Prostate gland (tissue), 2 donors: Measurements from ENCODE around the gene FCRL3. TPM values are rescaled to one million over a fixed set of nuclear protein-coding genes. Genes with fewer than 3 reads are reported as not detected.

ENCODE experiments used
- DNase-seq: peaks from one replicate; pipeline ENCODE4 v3.0.0-alpha.2; 2019; ENCODE audit warnings: low spot score
- H3K27ac ChIP-seq, 2 donors: fragments of 200-600 bp; sonication (generic); 2 replicates each; pipeline ENCODE4 v1.5.1; 2017 to 2019
- H3K27me3 ChIP-seq: fragments of 200-600 bp; sonication (generic); replicated peaks from 2 replicates; pipeline ENCODE4 v1.5.1; 2019; ENCODE audit not compliant: insufficient read depth
- H3K36me3 ChIP-seq, 2 donors: fragments of 200-600 bp; sonication (generic); 1 replicate in 1 of 2; 2 replicates in 1 of 2; pipeline versions ENCODE4 v1.5.1 to v1.8.1; 2017 to 2019
- H3K4me1 ChIP-seq: fragments of 200-600 bp; sonication (generic); replicated peaks from 2 replicates; pipeline ENCODE4 v1.5.1; 2019
- H3K4me3 ChIP-seq, 2 donors: fragments of 200-600 bp; sonication (generic); 2 replicates each; pipeline ENCODE4 v1.5.1; 2017 to 2019
- H3K9me3 ChIP-seq: fragments of 200-600 bp; sonication (generic); 2 replicates; pipeline ENCODE4 v1.5.1; 2017
- POLR2A ChIP-seq: fragments of 450-650 bp; IDR thresholded peaks from one replicate; pipeline ENCODE4 v1.6.1; 2016; ENCODE audit warnings: antibody characterized with exemption, mild to moderate bottlenecking
- POLR2AphosphoS5 ChIP-seq: sonication (generic); formaldehyde crosslinking; IDR thresholded peaks from one replicate; pipeline ENCODE4 v1.6.1; 2017; ENCODE audit warnings: antibody characterized with exemption
- WGBS: methylation state at CpG from one replicate; pipeline ENCODE4 v1.1.5; 2018; 5-methylcytosine and 5-hydroxymethylcytosine counted together
- intact Hi-C: fragments of 100-400 bp; cut with DNase I; formaldehyde crosslinking; loops from one replicate; pipeline ENCODE4 v1.14.2; 2022
- total RNA-seq, 2 donors: library from RNA; depleted of rRNA; stranded (reverse); fragments of >200 nt; gene quantifications; one replicate each; pipeline ENCODE4 v1.1.0, GENCODE V29; 2016
- TF ChIP-seq, protein P1 (sequence below), 4 experiments: fragments of 200-600 bp in 2 of 4; fragments of 450-650 bp in 2 of 4; sonication (generic) in 2 of 4; IDR thresholded peaks; 1 replicate in 3 of 4; 2 replicates in 1 of 4; pipeline ENCODE4 v1.5.1; 2016 to 2019; ENCODE audit warnings: antibody characterized with exemption in 4 of 4, mild to moderate bottlenecking in 2 of 4, moderate library complexity in 2 of 4

FCRL3 gene
- total RNA-seq, 2 donors from 2014 or later: 0.17 TPM; not detected in 1

DNA sequence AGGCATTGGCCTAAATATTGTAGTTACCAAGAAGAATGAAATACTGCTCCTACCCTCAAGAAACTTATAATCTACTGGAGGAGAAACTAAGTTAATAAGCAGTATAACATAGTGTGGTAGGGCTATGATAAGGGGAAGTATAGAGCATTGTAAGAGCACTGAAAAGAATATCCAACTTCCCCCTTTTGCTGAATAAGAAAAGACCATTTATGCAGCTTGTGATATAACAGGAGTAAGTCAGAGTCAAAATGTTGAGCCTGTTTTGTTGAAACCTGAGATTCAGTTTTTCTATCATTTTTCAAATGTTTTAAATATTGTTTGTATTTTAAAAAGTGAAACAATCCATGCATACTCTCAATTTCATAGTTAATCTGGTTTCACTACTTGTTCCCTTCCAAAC lies 54.4 kb downstream of the FCRL3 start:
- no peak overlapping the region for H3K27ac ChIP-seq
- H3K9me3 ChIP-seq: no peaks in the 10 kb centered on the region
- H3K4me1 ChIP-seq: no peaks in the 10 kb centered on the region
- H3K27me3 ChIP-seq: no peaks in the 10 kb centered on the region
- no peaks in the 10 kb centered on the region for H3K36me3 ChIP-seq
- TF ChIP-seq POLR2A (no peak), POLR2AphosphoS5 (no peak)
- TF ChIP-seq, protein P1, sequence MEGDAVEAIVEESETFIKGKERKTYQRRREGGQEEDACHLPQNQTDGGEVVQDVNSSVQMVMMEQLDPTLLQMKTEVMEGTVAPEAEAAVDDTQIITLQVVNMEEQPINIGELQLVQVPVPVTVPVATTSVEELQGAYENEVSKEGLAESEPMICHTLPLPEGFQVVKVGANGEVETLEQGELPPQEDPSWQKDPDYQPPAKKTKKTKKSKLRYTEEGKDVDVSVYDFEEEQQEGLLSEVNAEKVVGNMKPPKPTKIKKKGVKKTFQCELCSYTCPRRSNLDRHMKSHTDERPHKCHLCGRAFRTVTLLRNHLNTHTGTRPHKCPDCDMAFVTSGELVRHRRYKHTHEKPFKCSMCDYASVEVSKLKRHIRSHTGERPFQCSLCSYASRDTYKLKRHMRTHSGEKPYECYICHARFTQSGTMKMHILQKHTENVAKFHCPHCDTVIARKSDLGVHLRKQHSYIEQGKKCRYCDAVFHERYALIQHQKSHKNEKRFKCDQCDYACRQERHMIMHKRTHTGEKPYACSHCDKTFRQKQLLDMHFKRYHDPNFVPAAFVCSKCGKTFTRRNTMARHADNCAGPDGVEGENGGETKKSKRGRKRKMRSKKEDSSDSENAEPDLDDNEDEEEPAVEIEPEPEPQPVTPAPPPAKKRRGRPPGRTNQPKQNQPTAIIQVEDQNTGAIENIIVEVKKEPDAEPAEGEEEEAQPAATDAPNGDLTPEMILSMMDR (IDR thresholded peaks at IDR 0.05): no peak
- intact Hi-C loops: no loop called here
- no peak overlapping the region for H3K4me3 ChIP-seq
- DNase-seq: no peak

DNA sequence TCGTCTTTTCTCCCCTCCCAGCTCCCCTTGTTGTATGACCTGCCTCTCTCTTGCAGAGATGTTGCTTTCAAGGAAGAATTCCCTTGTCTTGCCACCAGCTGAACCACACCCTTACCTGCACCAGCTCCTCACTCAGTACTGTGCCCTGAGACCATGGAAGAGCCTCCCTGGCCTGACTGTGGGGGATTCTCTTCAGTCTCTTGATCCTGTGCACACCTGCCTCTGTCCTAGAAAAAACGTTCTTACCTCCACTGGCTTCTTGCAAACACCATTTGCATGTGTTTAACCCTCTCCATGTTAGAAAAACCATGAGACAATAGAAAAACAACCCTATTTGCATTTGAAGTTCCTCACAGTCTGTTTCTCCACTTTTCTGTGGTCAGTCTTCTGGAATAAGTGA lies 59.4 kb downstream of the FCRL3 start:
- intact Hi-C loops: no loop called here
- no peak for DNase-seq
- TF ChIP-seq POLR2AphosphoS5 (no peak), POLR2A (no peak)
- TF ChIP-seq, protein P1 (IDR thresholded peaks at IDR 0.05): no peak
- Histone ChIP-seq H3K27ac (no peak overlapping the region), H3K4me3 (no peak overlapping the region), H3K36me3 (no peaks in the 10 kb centered on the region), H3K27me3 (no peaks in the 10 kb centered on the region), H3K9me3 (no peaks in the 10 kb centered on the region), H3K4me1 (no peaks in the 10 kb centered on the region)
- WGBS: 27% methylated on average over 2 of the region's 2 CpGs

DNA sequence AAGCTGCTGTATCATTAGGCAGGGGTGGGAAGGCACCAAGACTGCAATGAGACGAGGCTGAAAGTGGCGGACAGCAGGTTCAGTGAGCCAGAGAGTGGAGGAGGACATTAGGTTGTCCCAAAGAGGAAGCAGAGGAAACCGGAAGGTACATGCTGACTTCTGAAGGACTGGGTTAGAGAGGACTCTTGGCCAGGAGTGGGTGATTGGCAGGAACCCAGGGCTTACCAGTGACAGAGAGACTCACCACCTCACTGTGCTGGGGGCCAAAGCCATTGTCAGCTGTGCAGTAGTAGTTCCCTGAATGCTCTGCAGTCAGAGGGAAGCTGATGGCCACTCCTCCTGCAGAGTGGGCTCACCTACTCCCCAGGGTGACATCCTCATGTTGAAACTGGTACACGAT lies 60.8 kb downstream of the FCRL3 start:
- intact Hi-C loops: no loop called here
- TF ChIP-seq, protein P1 (IDR thresholded peaks at IDR 0.05): no peak
- TF ChIP-seq POLR2AphosphoS5: no peak
- no peak for TF ChIP-seq POLR2A
- 46% methylated on average over 4 of the region's 4 CpGs for WGBS

GRCh38 chr1:157628773-157629172 lies 71.8 kb downstream of the FCRL3 start:
- Histone ChIP-seq H3K9me3 (no peaks in the 10 kb centered on the region), H3K27ac (no peak overlapping the region), H3K27me3 (no peaks in the 10 kb centered on the region), H3K36me3 (no peaks in the 10 kb centered on the region), H3K4me3 (no peak overlapping the region), H3K4me1 (no peaks in the 10 kb centered on the region)
- intact Hi-C loops: no loop called here
- no peak for DNase-seq
- TF ChIP-seq POLR2AphosphoS5: no peak
- no peak for TF ChIP-seq POLR2A
- TF ChIP-seq, protein P1 (IDR thresholded peaks at IDR 0.05): no peak
- WGBS: 83% methylated on average over 1 of the region's 1 CpG

More for the DNA sequence above, 60.8 kb downstream of the FCRL3 start:
- Histone ChIP-seq H3K4me3 (no peak overlapping the region), H3K9me3 (no peaks in the 10 kb centered on the region), H3K36me3 (no peaks in the 10 kb centered on the region), H3K4me1 (no peaks in the 10 kb centered on the region), H3K27me3 (no peaks in the 10 kb centered on the region), H3K27ac (no peak overlapping the region)
- no peak for DNase-seq

Other genes with a start within 250 kb of the FCRL3 start
- 1 to 10 TPM in 1 of 2 donors, not detected in 1; 1.3 TPM for gene FCRL5, start 148.3 kb downstream of the FCRL3 start, total RNA-seq
- under 1 TPM in 1 of 2 donors, not detected in 1; 0.28 TPM for gene FCRL4, start 102.7 kb downstream of the FCRL3 start, total RNA-seq
- not detected for gene FCRL2, start 76.4 kb upstream of the FCRL3 start, total RNA-seq
- under 1 TPM in 1 of 2 donors, not detected in 1; 0.09 TPM for gene FCRL1, start 119.4 kb upstream of the FCRL3 start, total RNA-seq
- gene CD5L, start 141.0 kb upstream of the FCRL3 start, total RNA-seq: not detected